GM20000 (cell line): Measurements from ENCODE around the gene STXBP6.

Source experiments
- DNase-seq: peaks from one replicate; pipeline ENCODE4 v3.0.0; 2012; ENCODE audit warnings: low spot score
- TF ChIP-seq, protein P1 (sequence below): IDR thresholded peaks from 2 replicates; pipeline ENCODE4 v1.5.1; 2012; ENCODE audit warnings: mild to moderate bottlenecking, control low read depth; ENCODE audit errors: extremely low read depth, missing control alignments

The STXBP6 gene

DNA sequence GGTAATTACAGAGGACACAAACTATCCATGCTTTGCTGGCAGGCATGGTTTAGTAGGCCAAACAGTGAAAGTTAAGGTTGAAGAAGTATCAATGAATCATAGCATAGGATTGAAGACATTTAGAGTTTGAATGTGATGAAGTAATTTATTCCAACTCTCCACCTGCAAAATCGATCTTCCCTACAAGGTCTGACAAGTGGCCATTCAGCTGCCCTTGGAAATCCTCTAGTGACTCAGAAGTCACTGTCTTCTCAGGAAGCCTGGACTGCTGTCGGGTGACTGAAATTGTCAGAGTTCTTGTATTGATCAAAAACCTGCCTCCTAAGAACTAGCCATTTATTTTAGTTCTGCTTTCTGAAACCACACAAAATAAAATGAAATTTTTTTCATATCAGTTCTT, 17.7 kb upstream of the STXBP6 start:
- DNase-seq = no peak
- TF ChIP-seq, protein P1, sequence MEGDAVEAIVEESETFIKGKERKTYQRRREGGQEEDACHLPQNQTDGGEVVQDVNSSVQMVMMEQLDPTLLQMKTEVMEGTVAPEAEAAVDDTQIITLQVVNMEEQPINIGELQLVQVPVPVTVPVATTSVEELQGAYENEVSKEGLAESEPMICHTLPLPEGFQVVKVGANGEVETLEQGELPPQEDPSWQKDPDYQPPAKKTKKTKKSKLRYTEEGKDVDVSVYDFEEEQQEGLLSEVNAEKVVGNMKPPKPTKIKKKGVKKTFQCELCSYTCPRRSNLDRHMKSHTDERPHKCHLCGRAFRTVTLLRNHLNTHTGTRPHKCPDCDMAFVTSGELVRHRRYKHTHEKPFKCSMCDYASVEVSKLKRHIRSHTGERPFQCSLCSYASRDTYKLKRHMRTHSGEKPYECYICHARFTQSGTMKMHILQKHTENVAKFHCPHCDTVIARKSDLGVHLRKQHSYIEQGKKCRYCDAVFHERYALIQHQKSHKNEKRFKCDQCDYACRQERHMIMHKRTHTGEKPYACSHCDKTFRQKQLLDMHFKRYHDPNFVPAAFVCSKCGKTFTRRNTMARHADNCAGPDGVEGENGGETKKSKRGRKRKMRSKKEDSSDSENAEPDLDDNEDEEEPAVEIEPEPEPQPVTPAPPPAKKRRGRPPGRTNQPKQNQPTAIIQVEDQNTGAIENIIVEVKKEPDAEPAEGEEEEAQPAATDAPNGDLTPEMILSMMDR = no peak

DNA sequence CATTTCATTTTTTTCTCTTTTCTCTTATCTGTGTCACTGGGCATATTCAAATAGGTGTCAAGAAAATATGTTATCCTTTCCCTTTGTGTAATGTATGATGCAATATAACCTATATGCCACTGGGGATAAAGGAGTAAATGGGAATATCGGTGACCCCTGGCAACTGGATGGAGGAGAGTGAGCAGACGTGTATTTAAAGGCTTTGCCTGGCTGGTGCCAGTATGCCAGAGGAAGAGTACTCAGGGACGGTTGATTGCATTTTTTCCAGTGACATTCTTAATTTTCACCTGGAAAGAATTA, 12.0 kb upstream of the STXBP6 start:
- TF ChIP-seq, protein P1 = no peak
- no peak for DNase-seq

DNA sequence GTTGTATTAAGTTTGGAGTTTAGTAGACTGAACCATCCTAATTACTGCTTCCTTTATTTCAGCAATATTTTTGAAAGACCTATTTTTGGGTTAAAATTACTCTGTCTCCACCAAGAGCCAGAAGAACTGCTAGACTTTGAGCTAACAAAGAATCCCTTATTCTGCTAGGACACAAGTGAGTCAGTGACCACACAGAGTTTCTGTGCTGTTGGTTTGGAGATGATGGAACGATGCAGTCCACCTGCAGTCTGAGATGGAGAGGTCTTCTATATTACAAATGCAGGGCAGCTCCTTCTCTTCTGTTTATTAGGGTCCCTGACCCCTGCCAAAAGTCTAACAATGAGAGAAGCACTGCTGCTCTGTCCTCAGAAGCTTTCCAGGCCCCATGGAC, 6.7 kb upstream of the STXBP6 start:
- TF ChIP-seq, protein P1 = no peak
- no peak for DNase-seq

DNA sequence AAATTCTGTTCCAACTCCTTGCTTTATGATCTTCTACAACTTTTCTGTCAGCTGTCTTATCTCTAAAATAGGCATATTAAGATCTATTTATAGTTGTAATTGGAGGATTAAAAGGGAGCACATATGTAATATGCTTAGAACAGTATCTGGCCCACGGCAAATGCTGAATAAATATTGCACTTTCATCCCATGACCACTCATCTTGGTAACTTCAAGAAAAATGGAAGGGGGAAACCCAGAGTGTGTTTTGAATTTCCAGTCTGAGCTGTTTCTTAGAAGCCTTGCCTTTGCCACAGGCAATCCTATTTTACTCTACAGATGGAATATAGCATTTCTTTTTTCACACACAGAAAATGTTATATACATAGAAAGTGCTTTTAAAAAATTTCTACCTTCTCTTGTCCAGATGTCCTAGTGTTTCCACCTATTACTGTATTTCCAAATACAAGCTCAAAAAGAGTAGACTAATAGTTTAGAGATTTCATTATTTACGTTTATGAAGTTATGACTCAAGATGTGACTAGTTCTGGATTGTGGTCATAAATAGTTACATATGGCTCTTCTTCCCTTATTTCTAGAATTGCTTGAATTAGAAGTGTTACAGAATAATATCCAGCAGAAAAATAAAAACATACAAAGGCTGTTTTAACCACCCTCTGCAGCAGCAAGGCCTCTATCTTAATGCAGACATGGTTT, 6.2 kb upstream of the STXBP6 start:
- no peak for DNase-seq
- TF ChIP-seq, protein P1 = no peak

DNA sequence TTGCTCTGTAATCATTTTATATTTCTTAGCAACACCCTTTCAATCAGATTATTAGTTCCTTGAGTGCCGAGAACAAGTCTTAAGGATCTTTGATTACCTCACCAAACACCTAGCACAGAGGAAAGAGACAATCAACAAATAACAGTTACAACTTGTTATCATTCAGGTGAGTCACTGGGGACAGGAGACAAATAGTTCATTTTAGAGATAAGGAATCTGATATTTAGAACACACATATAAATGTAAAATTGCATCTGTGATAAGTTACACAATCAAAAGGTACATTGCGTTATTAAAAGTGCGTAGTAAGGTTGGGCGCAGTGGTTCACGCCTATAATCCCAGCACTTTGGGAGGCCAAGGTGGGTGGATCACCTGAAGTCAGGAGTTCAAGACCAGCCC, 5.1 kb upstream of the STXBP6 start:
- DNase-seq = no peak
- TF ChIP-seq, protein P1 = no peak

DNA sequence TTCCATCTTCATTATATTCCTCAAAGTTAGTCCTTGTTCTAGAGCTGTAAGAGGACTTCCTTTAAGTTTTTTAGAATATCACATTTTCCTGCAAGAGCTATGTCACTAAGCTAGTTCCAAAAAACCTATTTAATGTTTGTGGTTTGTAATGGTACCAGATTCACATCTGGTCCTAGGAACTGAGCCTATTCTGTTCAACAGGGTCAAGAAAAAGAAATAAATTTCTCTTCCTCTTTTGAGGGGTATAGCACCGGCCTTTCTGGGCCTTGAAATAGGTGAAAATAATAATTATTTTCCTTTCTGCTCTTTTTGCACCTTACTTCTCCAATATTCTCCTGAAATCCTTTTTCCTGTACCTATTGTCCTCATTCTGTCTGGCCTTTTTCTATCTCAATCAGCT, 3.6 kb upstream of the STXBP6 start:
- DNase-seq = no peak
- TF ChIP-seq, protein P1 = no peak

DNA sequence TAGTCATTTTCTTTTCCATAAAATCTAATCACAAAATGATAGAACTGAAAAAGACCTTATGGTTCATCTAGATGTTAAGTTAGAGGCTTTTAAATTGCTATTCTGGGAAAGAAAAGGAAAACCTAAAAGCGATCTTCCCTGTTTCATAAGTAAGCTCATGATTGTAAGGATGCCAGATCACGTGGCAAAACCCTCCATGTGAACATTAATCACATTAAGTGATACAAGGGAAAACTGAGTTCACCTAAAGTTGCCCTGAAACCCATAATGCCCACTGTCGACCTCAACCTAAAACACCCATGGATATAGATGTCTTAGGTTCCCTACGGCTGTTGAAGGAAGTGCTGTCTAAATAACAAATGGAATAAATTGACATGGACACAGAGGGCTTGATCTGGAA, 3.0 kb upstream of the STXBP6 start:
- no peak for DNase-seq
- TF ChIP-seq, protein P1 = no peak
